SJSA1 (cell line): Measurements from ENCODE around the gene DPF3. TPM values are rescaled to one million over a fixed set of nuclear protein-coding genes. Genes with fewer than 3 reads are reported as not detected.

Experiments used
- DNase-seq, 2 experiments: peaks; one replicate each; pipeline ENCODE4 v3.0.0-alpha.2; 2015 to 2020; ENCODE audit warnings: low spot score in 2 of 2, low read depth in 1 of 2
- H3K27ac ChIP-seq: fragments of 250-450 bp; sonication (Bioruptor Pico); 2 replicates; pipeline ENCODE4 v1.5.1; 2020; ENCODE audit warnings: mild to moderate bottlenecking, moderate library complexity
- H3K27me3 ChIP-seq: fragments of 250-450 bp; sonication (Bioruptor Pico); replicated peaks from 2 replicates; pipeline ENCODE4 v1.5.1; 2020; ENCODE audit warnings: mild to moderate bottlenecking, moderate library complexity
- H3K36me3 ChIP-seq: fragments of 250-450 bp; sonication (Bioruptor Pico); 2 replicates; pipeline ENCODE4 v1.5.1; 2020; ENCODE audit warnings: mild to moderate bottlenecking
- H3K4me1 ChIP-seq: fragments of 250-450 bp; sonication (Bioruptor Pico); replicated peaks from 2 replicates; pipeline ENCODE4 v1.6.1; 2021; ENCODE audit warnings: mild to moderate bottlenecking
- H3K4me3 ChIP-seq: fragments of 250-450 bp; sonication (Bioruptor Pico); 2 replicates; pipeline ENCODE4 v1.5.1; 2020; ENCODE audit warnings: mild to moderate bottlenecking
- H3K9me3 ChIP-seq: fragments of 250-450 bp; sonication (Bioruptor Pico); replicated peaks from 2 replicates; pipeline ENCODE4 v1.5.1; 2020; ENCODE audit warnings: mild to moderate bottlenecking
- total RNA-seq: library from RNA; depleted of rRNA; stranded (reverse); fragments of >200 nt; shearing (Covaris generic); gene quantifications from 2 replicates; pipeline ENCODE4 v1.2.3, GENCODE V29; 2014

DPF3 gene
- total RNA-seq, 1 experiment from 2014 or later: 2.1 TPM

- H3K4me1 ChIP-seq: peaks cover 73% of the 10 kb centered on the region
- no peaks in the 10 kb centered on the region for H3K36me3 ChIP-seq
- no peak overlapping the region for H3K4me3 ChIP-seq
- H3K27ac ChIP-seq: no peak overlapping the region
- DNase-seq: peak in 1 of 2 experiments; percentile 20
- H3K27me3 ChIP-seq: no peaks in the 10 kb centered on the region
- H3K9me3 ChIP-seq: no peaks in the 10 kb centered on the region
These were observed 280.0 kb downstream of the DPF3 start for GRCh38 chr14:72613975-72614319.

- H3K27me3 ChIP-seq: no peaks in the 10 kb centered on the region
- H3K4me3 ChIP-seq: no peak overlapping the region
- DNase-seq: peak in 1 of 2 experiments; percentile 46
- H3K4me1 ChIP-seq: peaks cover 73% of the 10 kb centered on the region
- no peak overlapping the region for H3K27ac ChIP-seq
- no peaks in the 10 kb centered on the region for H3K36me3 ChIP-seq
- no peaks in the 10 kb centered on the region for H3K9me3 ChIP-seq
These were observed 280.5 kb downstream of the DPF3 start for GRCh38 chr14:72613231-72613974.

GRCh38 chr14:72612041-72612440, 281.9 kb downstream of the DPF3 start:
- H3K27ac ChIP-seq: no peak overlapping the region
- no peaks in the 10 kb centered on the region for H3K36me3 ChIP-seq
- no peaks in the 10 kb centered on the region for H3K9me3 ChIP-seq
- peaks cover 73% of the 10 kb centered on the region for H3K4me1 ChIP-seq
- DNase-seq: peak in 1 of 2 experiments; percentile 14
- H3K4me3 ChIP-seq: no peak overlapping the region
- no peaks in the 10 kb centered on the region for H3K27me3 ChIP-seq

DNA sequence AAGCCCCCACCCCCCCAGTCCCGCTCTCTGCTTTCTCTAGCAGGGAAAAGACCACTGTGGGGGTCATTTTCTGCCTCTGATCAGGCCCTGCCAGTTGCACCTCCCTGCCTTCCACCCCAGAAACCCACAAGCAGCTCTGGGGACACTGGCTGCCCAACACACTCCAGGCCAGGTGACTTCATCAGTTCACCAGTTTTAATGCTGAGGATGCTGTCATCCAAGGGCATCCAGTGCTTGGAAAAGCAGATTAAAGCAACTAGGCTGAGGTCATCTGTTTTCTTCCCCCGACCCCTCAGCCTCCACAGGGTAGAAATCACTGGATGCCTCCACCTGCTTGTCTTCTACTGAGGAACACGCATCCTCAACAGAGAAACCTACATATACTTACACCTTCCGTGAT, 282.4 kb downstream of the DPF3 start:
- Histone ChIP-seq H3K4me3 (no peak overlapping the region), H3K4me1 (peaks cover 73% of the 10 kb centered on the region), H3K27me3 (no peaks in the 10 kb centered on the region), H3K9me3 (no peaks in the 10 kb centered on the region), H3K27ac (no peak overlapping the region), H3K36me3 (no peaks in the 10 kb centered on the region)
- DNase-seq: peak in 1 of 2 experiments; percentile 19

DNA sequence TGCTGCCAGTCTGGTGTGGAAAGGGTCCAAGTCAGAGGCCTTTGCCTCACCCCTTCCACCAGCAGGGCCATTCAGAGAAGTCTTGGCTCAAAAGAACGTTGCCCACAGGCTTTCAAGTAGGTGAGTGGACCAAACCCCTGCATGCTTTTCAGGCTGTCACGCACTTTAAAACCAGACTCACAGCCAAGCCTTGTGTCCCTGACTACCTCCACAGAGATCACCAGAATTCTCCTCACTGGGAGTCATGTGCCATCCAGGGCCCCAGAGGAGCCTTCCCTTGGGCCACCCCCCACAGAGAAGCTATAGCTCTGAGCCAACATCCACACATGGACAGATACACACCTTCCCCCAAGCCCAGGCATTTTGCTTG, 283.1 kb downstream of the DPF3 start:
- no peaks in the 10 kb centered on the region for H3K36me3 ChIP-seq
- H3K27ac ChIP-seq: no peak overlapping the region
- H3K9me3 ChIP-seq: no peaks in the 10 kb centered on the region
- peaks cover 66% of the 10 kb centered on the region for H3K4me1 ChIP-seq
- no peaks in the 10 kb centered on the region for H3K27me3 ChIP-seq
- DNase-seq: peak in 1 of 2 experiments; percentile 21
- H3K4me3 ChIP-seq: no peak overlapping the region

DNA sequence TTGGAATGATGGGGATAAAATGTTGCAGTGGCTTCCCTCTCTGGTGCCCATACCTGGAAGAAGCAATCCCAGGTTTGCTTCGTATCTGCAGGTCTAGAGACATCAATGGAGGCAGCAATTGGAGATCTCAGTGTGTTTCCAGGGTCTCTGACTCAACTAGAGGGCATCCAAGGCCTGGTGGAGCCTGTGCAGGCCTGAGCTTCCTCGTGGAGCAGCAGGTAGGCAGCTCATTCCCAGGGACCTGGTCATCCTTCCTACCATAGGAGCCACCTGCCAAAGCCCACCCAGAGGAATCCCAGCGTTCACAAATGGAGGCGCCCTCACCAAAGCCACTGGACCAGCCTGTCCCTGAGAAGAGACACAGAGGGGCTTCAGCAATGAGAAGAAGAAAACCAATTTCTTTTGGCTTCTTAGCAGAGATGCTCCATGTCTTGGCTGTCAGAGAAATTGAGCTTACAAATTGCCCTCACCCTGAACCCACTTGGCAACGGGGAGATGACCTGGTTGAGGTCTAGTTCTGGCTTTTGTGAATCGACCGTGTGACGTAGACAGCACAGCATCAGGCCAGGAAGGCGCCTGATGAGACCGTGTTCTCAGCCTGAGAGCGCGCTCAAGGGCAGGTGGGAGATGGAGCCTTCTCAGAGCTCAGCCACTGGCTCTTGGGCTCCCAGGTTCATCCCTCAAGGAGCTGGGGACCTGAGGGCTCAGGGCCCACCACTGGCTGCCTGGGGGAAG, 283.6 kb downstream of the DPF3 start:
- Histone ChIP-seq H3K27me3 (no peaks in the 10 kb centered on the region), H3K36me3 (no peaks in the 10 kb centered on the region), H3K4me1 (peaks cover 61% of the 10 kb centered on the region), H3K9me3 (no peaks in the 10 kb centered on the region), H3K4me3 (no peak overlapping the region), H3K27ac (peak overlapping the region; percentile 99)
- peak in 1 of 2 experiments; percentile 19 for DNase-seq

DNA sequence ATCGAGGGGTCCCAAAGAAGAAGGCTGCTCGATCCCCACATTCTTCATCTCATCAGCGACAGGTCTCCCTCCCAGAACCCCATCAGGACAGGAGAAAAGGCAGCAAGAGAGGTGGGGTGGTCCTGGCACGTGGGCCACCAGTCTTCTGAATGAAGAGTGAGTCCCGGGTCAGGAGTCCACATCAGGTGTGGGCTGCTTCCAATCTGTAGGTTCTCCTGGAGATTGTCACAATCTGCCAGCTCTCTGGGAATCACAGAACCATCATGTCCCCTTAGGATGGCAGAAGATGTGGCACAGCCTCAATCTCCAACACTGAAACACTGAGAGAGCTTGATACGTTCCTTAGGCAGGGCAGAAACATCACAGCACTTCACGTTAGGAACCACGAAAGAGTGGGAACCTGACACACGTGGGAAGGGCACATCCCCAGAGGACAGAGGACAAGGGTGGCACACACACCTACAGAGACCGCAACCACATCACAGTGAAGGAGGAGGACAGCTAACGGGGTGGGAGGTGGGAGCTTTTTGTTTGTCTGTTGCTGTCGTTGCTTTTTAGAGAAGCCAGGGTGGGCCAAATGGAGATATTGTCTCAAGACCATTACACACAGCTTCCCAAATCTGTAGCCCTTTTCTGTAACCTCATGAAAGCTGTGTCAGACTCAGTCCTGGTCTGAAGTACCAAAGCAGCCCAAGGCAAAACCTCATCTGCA, 284.5 kb downstream of the DPF3 start:
- DNase-seq: peak in 1 of 2 experiments; percentile 51
- Histone ChIP-seq H3K27me3 (no peaks in the 10 kb centered on the region), H3K36me3 (no peaks in the 10 kb centered on the region), H3K9me3 (no peaks in the 10 kb centered on the region), H3K4me1 (peaks cover 56% of the 10 kb centered on the region), H3K4me3 (no peak overlapping the region), H3K27ac (peak overlapping the region; percentile 99)

- Histone ChIP-seq H3K27ac (peak overlapping the region; percentile 99), H3K4me3 (no peak overlapping the region)
These were observed 285.3 kb downstream of the DPF3 start for GRCh38 chr14:72608391-72609204.

GRCh38 chr14:72607386-72608130, 286.3 kb downstream of the DPF3 start:
- Histone ChIP-seq H3K4me3 (no peak overlapping the region), H3K27me3 (no peaks in the 10 kb centered on the region), H3K27ac (peak overlapping the region; percentile 99), H3K9me3 (no peaks in the 10 kb centered on the region), H3K36me3 (no peaks in the 10 kb centered on the region), H3K4me1 (peaks cover 57% of the 10 kb centered on the region)
- peak in 1 of 2 experiments; percentile 55 for DNase-seq

More at GRCh38 chr14:72608391-72609204, 285.3 kb downstream of the DPF3 start:
- peak; percentile 85 to 96 for DNase-seq
- H3K27me3 ChIP-seq: no peaks in the 10 kb centered on the region
- no peaks in the 10 kb centered on the region for H3K36me3 ChIP-seq
- peaks cover 57% of the 10 kb centered on the region for H3K4me1 ChIP-seq
- no peaks in the 10 kb centered on the region for H3K9me3 ChIP-seq

DNA sequence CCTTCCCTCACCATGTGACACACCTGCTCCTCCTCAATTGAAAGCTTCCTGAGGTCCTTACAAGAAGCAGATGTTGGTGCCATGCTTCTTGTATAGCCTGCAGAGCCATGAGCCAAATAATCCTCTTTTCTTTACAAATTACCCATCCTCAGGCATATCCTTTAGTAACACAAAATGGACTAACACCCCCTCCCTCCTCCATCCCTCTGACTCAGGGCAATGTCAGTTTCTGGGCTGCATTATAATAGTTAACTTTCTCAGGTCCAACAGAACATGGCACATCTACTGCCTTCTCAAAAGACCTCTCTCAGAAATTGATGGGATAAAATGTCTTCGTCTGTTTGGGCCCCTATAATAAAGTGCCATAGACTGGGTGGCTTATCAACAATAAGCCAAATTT, 287.0 kb downstream of the DPF3 start:
- no peaks in the 10 kb centered on the region for H3K36me3 ChIP-seq
- peaks cover 57% of the 10 kb centered on the region for H3K4me1 ChIP-seq
- no peak for DNase-seq
- no peaks in the 10 kb centered on the region for H3K27me3 ChIP-seq
- peak overlapping the region; percentile 99 for H3K27ac ChIP-seq
- H3K9me3 ChIP-seq: no peaks in the 10 kb centered on the region
- H3K4me3 ChIP-seq: no peak overlapping the region

GRCh38 chr14:72605921-72606220, 288.0 kb downstream of the DPF3 start:
- Histone ChIP-seq H3K4me1 (peaks cover 57% of the 10 kb centered on the region), H3K27ac (no peak overlapping the region), H3K9me3 (no peaks in the 10 kb centered on the region), H3K36me3 (no peaks in the 10 kb centered on the region), H3K4me3 (no peak overlapping the region), H3K27me3 (no peaks in the 10 kb centered on the region)
- DNase-seq: no peak

- H3K27ac ChIP-seq: no peak overlapping the region
- no peak overlapping the region for H3K4me3 ChIP-seq
- DNase-seq: no peak
- peaks cover 52% of the 10 kb centered on the region for H3K4me1 ChIP-seq
- no peaks in the 10 kb centered on the region for H3K36me3 ChIP-seq
- no peaks in the 10 kb centered on the region for H3K9me3 ChIP-seq
- no peaks in the 10 kb centered on the region for H3K27me3 ChIP-seq
These were observed 288.6 kb downstream of the DPF3 start for GRCh38 chr14:72605096-72605920.
